GM12864 (cell line): Measurements from ENCODE around the gene SPEG.

Experiments used
- DNase-seq: peaks from one replicate; pipeline ENCODE4 v3.0.0-alpha.2; 2011; ENCODE audit warnings: low read depth
- H3K4me3 ChIP-seq: 2 replicates; pipeline ENCODE4 v1.5.1; 2011; ENCODE audit warnings: mild to moderate bottlenecking, low read depth, low read length, control low read depth
- CTCF ChIP-seq: IDR thresholded peaks from 2 replicates; pipeline ENCODE4 v1.5.1; 2011; ENCODE audit warnings: low read depth, mild to moderate bottlenecking, moderate library complexity, low read length, control low read depth, inconsistent platforms; ENCODE audit errors: missing control alignments

Gene SPEG

GRCh38 chr2:219418155-219419011 is 16.3 kb upstream of the SPEG start, which contains the start of gene DES:
DES (plus strand) TSS chr2:219418377; CDS start chr2:219418463, 86 bp downstream.
- no peak for DNase-seq
- TF ChIP-seq CTCF: no peak
- H3K4me3 ChIP-seq: no peak within 1 kb of the TSS

GRCh38 chr2:219419012-219419324 is 15.7 kb upstream of the SPEG start:
- no peak for TF ChIP-seq CTCF
- H3K4me3 ChIP-seq: no peak overlapping the region
- no peak for DNase-seq

- no peak for DNase-seq
- no peak for TF ChIP-seq CTCF
- H3K4me3 ChIP-seq: no peak overlapping the region
These were observed 15.1 kb upstream of the SPEG start for GRCh38 chr2:219419331-219420197.

GRCh38 chr2:219420687-219421086 is 14.0 kb upstream of the SPEG start:
- no peak for DNase-seq
- H3K4me3 ChIP-seq: no peak overlapping the region
- TF ChIP-seq CTCF: no peak

- H3K4me3 ChIP-seq: no peak overlapping the region
- TF ChIP-seq CTCF: no peak
- DNase-seq: no peak
These were observed 13.3 kb upstream of the SPEG start for GRCh38 chr2:219421323-219421722.

GRCh38 chr2:219422952-219423534 is 11.6 kb upstream of the SPEG start:
- DNase-seq: no peak
- no peak overlapping the region for H3K4me3 ChIP-seq
- no peak for TF ChIP-seq CTCF
